ENCODE measurements around the gene EDC3. TPM values are rescaled to one million over a fixed set of nuclear protein-coding genes. Genes with fewer than 3 reads are reported as not detected.

EDC3 gene
- total and polyA plus RNA-seq, 9 of the 15 experiments (the other 6 are each of a cell fraction or from before 2014, with no cell fraction given): 11.7 to 63.9 (median 32.8) TPM

DNA sequence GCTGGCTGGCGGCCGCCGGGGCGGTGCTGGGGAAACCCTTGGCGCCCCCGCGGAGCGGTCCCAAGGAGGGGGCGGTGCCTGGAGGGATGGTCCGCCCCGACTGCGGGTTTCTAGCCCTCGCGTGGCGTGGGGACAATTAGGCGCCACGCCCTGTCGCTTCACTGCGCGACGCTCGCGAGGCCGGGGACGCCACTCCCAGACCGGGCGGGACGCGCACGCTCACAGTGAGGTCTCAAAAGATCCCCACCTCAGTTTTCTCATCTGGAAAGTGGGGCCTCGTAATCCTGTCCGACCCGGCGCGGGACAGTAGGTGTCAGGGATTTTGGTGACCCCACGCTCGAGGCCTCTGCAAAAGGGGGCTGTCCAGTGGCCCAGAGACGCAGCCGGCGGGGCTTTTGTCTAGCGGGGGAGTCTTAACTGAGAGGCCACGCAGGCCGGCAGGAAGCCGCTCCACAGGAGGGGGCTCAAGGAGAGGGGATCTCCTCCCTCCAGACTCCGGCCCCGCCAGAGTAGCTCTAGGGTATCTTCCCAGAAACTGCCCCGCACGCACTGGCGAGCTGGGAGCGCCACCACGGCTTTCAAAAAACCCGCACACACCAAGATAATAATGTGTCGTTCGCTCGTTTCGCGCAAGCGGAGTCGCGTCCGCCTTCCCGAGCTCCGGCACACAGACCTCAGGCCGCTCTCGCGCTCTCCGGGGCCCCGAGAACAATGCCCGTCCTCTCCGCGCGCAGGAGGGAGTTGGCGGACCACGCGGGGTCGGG lies 80.9 kb downstream of the EDC3 start (continued):
- TF ChIP-seq EWSR1 (IDR thresholded peaks at IDR 0.05; ENCODE audit: borderline replicate concordance, low read depth, partially characterized antibody) (no peak), TOE1 (IDR thresholded peaks at IDR 0.05; ENCODE audit: borderline replicate concordance) (no peak), TOE1 (CRISPR knock-in tag; IDR thresholded peaks at IDR 0.05; ENCODE audit: borderline replicate concordance, low read depth) (no peak), NFIX (CRISPR knock-in tag; IDR thresholded peaks at IDR 0.05; ENCODE audit: low read depth) (no peak), ZFPM2 (CRISPR knock-in tag; IDR thresholded peaks at IDR 0.05) (no peak), RBM34 (IDR thresholded peaks at IDR 0.05; ENCODE audit: borderline replicate concordance, insufficient read depth, low read length) (no peak), ZNF77 (CRISPR knock-in tag; IDR thresholded peaks at IDR 0.05) (no peak), ERF (CRISPR knock-in tag; IDR thresholded peaks at IDR 0.05) (peak; percentile 68; the same call in 1 of the 2 replicates), HMG20B (CRISPR knock-in tag; IDR thresholded peaks at IDR 0.05) (no peak), NR2C1 (IDR thresholded peaks at IDR 0.05) (no peak), NR2C1 (tag; IDR thresholded peaks at IDR 0.05) (no peak), HDAC1 (IDR thresholded peaks at IDR 0.05) (peak in 1 of 2 experiments; percentile 88; a peak in 3 of 4 replicates), HMGXB4 (CRISPR knock-in tag; IDR thresholded peaks at IDR 0.05) (no peak), ZNF354B (CRISPR knock-in tag; IDR thresholded peaks at IDR 0.05) (no peak), MIER1 (IDR thresholded peaks at IDR 0.05; ENCODE audit: low read depth) (no peak), SPI1 (IDR thresholded peaks at IDR 0.05; ENCODE audit: borderline replicate concordance, low read depth, low read length) (no peak), CBFA2T2 (conservative IDR thresholded peaks at IDR 0.05) (no peak), HSF4 (CRISPR knock-in tag; IDR thresholded peaks at IDR 0.05; ENCODE audit: borderline replicate concordance) (no peak), TCF15 (CRISPR knock-in tag; IDR thresholded peaks at IDR 0.05) (no peak), SAFB2 (IDR thresholded peaks at IDR 0.05; ENCODE audit: borderline replicate concordance, low read depth, low read length, severe bottlenecking) (no peak), SLC30A9 (CRISPR knock-in tag; IDR thresholded peaks at IDR 0.05) (no peak), ZNF324 (CRISPR knock-in tag; IDR thresholded peaks at IDR 0.05) (0 out of 2 replicates have a peak, but pooled peaks have one; percentile 3), ZNF121 (CRISPR knock-in tag; conservative IDR thresholded peaks at IDR 0.05) (no peak), RAD51 (IDR thresholded peaks at IDR 0.05; ENCODE audit: borderline replicate concordance, low read depth) (no peak), DDX20 (tag; IDR thresholded peaks at IDR 0.05; ENCODE audit: low read depth) (no peak), FOXK1 (CRISPR knock-in tag; IDR thresholded peaks at IDR 0.05; ENCODE audit: borderline replicate concordance) (no peak)
- TF ChIP-seq, protein P1, sequence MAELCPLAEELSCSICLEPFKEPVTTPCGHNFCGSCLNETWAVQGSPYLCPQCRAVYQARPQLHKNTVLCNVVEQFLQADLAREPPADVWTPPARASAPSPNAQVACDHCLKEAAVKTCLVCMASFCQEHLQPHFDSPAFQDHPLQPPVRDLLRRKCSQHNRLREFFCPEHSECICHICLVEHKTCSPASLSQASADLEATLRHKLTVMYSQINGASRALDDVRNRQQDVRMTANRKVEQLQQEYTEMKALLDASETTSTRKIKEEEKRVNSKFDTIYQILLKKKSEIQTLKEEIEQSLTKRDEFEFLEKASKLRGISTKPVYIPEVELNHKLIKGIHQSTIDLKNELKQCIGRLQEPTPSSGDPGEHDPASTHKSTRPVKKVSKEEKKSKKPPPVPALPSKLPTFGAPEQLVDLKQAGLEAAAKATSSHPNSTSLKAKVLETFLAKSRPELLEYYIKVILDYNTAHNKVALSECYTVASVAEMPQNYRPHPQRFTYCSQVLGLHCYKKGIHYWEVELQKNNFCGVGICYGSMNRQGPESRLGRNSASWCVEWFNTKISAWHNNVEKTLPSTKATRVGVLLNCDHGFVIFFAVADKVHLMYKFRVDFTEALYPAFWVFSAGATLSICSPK (IDR thresholded peaks at IDR 0.05; ENCODE audit: borderline replicate concordance): no peak

Measured in K562 (cell line).